Ovary (tissue), 9 donors: ENCODE results near the gene RTKN. TPM values are rescaled to one million over a fixed set of nuclear protein-coding genes. Genes with fewer than 3 reads are reported as not detected.

Source experiments
- DNase-seq, 5 donors: peaks; one replicate each; pipeline ENCODE4 v3.0.0-alpha.2; 2019 to 2020
- H3K27ac ChIP-seq, 2 donors: fragments of 200-600 bp; one replicate each; pipeline versions ENCODE4 v1.5.1 to v1.8.0; 2019 to 2022
- H3K27me3 ChIP-seq: fragments of 200-600 bp; one replicate; pipeline ENCODE4 v1.8.0; 2022
- H3K36me3 ChIP-seq: fragments of 200-600 bp; sonication (generic); one replicate; pipeline ENCODE4 v1.5.1; 2019
- H3K4me1 ChIP-seq: one replicate; pipeline ENCODE4 v1.8.1; 2013; ENCODE audit warnings: mild to moderate bottlenecking, moderate library complexity; ENCODE audit not compliant: insufficient read depth
- H3K4me3 ChIP-seq: fragments of 200-600 bp; sonication (generic); one replicate; pipeline ENCODE4 v1.5.1; 2017
- H3K9me3 ChIP-seq, 2 donors: fragments of 200-600 bp in 1 of 2; sonication (generic) in 1 of 2; one replicate each; pipeline versions ENCODE4 v1.5.1 to v1.8.1; 2013 to 2019; ENCODE audit warnings: mild to moderate bottlenecking in 1 of 2, moderate library complexity in 1 of 2
- EP300 ChIP-seq: sonication (generic); formaldehyde crosslinking; IDR thresholded peaks from one replicate; pipeline ENCODE4 v1.6.1; 2017; ENCODE audit warnings: antibody characterized with exemption
- POLR2A ChIP-seq: fragments of 450-650 bp; IDR thresholded peaks from one replicate; pipeline ENCODE4 v1.6.1; 2017; ENCODE audit warnings: antibody characterized with exemption, mild to moderate bottlenecking, moderate library complexity
- WGBS, 3 donors: extraction: QIAGEN DNeasy Blood & Tissue Kit in 1 of 3; methylation state at CpG; one replicate each; pipeline versions ENCODE4 v1.1.5 to v1.1.7; 2013 to 2017; 5-methylcytosine and 5-hydroxymethylcytosine counted together
- intact Hi-C, 4 donors: fragments of 100-400 bp; cut with DNase I; formaldehyde crosslinking; loops; one replicate each; pipeline versions ENCODE4 v1.11.0 to v1.15.1; 2022 to 2023
- polyA plus RNA-seq, 2 donors: library from polyadenylated mRNA; stranded (reverse); fragments of 200-250 nt in 1 of 2; fragments of 350-450 nt in 1 of 2; fragmentation: Illumina TruSeq in 1 of 2; extraction: RNeasy Lipid Tissue Mini Kit (QIAGEN cat#74804) in 1 of 2; gene quantifications; one replicate each; pipeline ENCODE4 v1.2.3, GENCODE V29; 2013 to 2014
- total RNA-seq, 7 donors: library from RNA; depleted of rRNA in 2 of 7; stranded (reverse); fragments of >200 nt in 2 of 7; fragmentation: NEBNext Ultra II Directional in 3 of 7; extraction: Animal tissue kit (Norgen Biotek cat#: 25700) in 3 of 7; gene quantifications; one replicate each; pipeline versions ENCODE4 v1.1.0 to v1.2.4, GENCODE V29; 2016 to 2023
- TF ChIP-seq, protein P1 (sequence below), 3 donors: fragments of 450-650 bp in 2 of 3; fragments of 200-600 bp in 1 of 3; IDR thresholded peaks; one replicate each; pipeline versions ENCODE4 v1.5.1 to v1.8.0; 2016 to 2022; ENCODE audit warnings: antibody characterized with exemption in 3 of 3, mild to moderate bottlenecking in 1 of 3
- donor health status: DM: no; HTN: no; CAD: no; lungs with moderate emphysema.
- donor health status: DM: no; HTN: no; CAD: no.
- donor health status: Bipolar disorder and iron deficiency.
- donor health status: DM: yes; HTN: yes; CAD: no.
- donor health status: DM: no; HTN: no; CAD: no.
- donor health status: DM: yes; HTN: yes; CAD: no.

The RTKN gene
- total and polyA plus RNA-seq, 9 donors: 1.6 to 30.9 (median 11.5) TPM

DNA sequence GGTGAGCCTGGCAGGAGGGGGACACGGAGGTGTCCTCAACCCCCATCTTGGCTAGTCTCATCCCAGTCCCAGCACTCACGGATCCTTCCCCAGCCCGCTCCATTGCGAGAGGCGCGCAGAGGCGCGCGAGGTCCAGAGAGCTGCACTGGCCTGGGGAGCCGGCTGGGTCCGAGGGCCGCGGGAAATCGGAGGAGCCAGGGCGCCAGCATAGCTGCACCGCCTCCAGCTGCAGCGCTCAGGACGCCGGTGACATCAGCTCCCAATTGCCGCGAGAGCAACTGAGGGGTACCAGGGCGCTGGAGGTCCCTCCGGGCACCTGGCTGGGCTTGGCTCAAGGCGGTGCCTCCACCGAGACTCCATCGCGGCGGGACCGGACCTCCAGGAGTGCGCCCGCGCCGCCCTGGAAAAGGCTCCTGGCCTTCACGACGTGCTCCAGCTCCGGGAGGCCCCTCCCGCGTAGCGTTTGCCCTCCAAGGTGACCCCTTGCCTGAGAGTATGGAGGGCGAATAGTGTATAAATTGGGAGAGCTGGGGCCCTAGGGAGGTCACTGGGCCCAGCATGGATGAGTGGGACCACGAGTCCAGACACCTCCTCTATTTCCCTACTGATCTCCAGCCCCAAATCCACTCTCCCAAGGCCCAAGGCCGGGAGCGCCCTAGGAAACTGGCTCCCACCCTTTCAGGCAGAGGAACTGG lies 5.5 kb downstream of the RTKN start:
- TF ChIP-seq, protein P1, sequence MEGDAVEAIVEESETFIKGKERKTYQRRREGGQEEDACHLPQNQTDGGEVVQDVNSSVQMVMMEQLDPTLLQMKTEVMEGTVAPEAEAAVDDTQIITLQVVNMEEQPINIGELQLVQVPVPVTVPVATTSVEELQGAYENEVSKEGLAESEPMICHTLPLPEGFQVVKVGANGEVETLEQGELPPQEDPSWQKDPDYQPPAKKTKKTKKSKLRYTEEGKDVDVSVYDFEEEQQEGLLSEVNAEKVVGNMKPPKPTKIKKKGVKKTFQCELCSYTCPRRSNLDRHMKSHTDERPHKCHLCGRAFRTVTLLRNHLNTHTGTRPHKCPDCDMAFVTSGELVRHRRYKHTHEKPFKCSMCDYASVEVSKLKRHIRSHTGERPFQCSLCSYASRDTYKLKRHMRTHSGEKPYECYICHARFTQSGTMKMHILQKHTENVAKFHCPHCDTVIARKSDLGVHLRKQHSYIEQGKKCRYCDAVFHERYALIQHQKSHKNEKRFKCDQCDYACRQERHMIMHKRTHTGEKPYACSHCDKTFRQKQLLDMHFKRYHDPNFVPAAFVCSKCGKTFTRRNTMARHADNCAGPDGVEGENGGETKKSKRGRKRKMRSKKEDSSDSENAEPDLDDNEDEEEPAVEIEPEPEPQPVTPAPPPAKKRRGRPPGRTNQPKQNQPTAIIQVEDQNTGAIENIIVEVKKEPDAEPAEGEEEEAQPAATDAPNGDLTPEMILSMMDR (IDR thresholded peaks at IDR 0.05): no peak
- TF ChIP-seq EP300 (no peak), POLR2A (no peak)
- no peaks in the 10 kb centered on the region for H3K9me3 ChIP-seq
- intact Hi-C loops: no loop called here
- no peaks in the 10 kb centered on the region for H3K27me3 ChIP-seq
- WGBS, 3 donors: 70 to 71% (median 71%) methylated on average over 43 of the region's 43 CpGs
- no peak overlapping the region for H3K27ac ChIP-seq
- H3K4me3 ChIP-seq: no peak overlapping the region
- DNase-seq: no peak
- no peaks in the 10 kb centered on the region for H3K36me3 ChIP-seq
- peaks cover 7% of the 10 kb centered on the region for H3K4me1 ChIP-seq

DNA sequence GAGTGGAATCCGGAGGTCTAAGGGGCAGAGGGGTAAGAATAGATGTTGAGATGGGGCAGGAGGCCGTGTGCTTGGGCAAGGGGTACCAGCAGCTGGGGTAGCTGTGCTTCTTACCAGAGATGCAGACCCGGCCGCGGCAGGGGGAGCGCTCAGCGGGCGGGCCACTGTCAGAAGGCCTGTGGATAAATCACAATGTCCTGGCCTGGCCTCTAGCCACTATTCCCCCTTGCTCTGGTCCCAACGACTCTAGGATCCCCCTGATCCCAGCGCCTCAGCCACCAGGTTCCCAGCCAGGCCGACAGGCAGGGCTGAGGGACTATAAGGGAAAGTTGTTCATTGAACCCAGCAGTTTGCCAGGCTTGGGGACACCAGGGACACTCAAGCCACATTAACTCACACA lies 11.2 kb downstream of the RTKN start:
- WGBS, 3 donors: 81 to 90% (median 82%) methylated on average over 11 of the region's 11 CpGs
- no peak for TF ChIP-seq POLR2A
- TF ChIP-seq, protein P1 (IDR thresholded peaks at IDR 0.05): no peak
- TF ChIP-seq EP300: no peak
- no peaks in the 10 kb centered on the region for H3K4me1 ChIP-seq
- intact Hi-C loops: no loop called here
- no peaks in the 10 kb centered on the region for H3K27me3 ChIP-seq
- H3K9me3 ChIP-seq: no peaks in the 10 kb centered on the region
- H3K27ac ChIP-seq: no peak overlapping the region
- no peak overlapping the region for H3K4me3 ChIP-seq
- no peaks in the 10 kb centered on the region for H3K36me3 ChIP-seq
- DNase-seq: no peak

DNA sequence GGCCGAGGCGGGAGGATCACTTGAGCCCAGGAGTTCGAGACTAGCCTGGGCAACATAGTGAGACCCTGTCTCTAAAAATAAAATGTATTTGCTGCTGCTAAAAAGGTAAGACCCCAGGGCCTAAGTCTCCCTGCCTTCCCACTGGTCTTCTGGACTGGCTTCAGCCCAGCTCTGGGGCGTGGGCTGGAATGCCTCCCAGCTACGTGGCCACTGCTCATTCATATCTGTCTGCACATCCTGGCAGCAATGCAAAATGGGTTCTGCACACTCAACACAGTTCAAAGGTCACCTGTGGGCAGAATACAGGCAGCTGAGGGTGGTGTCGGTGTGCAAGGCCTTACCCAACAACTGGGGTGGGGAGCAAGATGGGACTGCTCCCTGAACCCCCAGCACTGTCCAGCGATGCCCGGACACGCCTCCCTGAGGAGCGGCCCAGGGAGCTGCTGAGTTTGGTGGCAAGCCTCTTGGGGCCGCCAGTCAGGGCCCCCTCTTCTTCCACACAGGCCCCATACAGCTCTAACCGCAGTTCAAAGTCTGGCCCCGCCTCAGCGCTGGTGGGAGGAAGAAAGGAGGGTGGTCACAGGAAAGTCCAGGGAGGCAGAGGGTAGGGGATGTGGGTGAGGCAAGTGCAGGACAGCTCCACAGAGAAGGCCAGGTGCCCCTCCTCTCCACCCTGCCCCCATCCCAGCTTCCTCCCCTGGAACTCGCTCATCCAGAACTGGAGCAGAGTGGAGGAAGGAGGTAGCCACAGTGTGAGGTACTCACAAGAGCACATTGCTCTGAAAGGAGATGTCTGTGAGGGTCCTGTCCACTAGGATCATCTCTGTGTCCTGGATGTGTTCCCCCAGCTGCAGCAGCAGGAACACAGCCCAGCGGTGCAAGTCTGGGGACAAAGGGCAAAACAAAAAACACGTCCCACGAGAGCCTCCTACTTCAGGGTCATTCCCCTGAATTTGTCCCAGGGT lies 12.0 kb downstream of the RTKN start:
- 80 to 83% (median 82%) methylated on average over 18 of the region's 18 CpGs for WGBS, 3 donors
- DNase-seq: no peak
- intact Hi-C loops: no loop called here
- Histone ChIP-seq H3K27ac (no peak overlapping the region), H3K4me3 (no peak overlapping the region), H3K9me3 (no peaks in the 10 kb centered on the region), H3K36me3 (no peaks in the 10 kb centered on the region), H3K27me3 (no peaks in the 10 kb centered on the region), H3K4me1 (no peaks in the 10 kb centered on the region)
- TF ChIP-seq, protein P1 (IDR thresholded peaks at IDR 0.05): no peak
- TF ChIP-seq POLR2A (no peak), EP300 (no peak)

DNA sequence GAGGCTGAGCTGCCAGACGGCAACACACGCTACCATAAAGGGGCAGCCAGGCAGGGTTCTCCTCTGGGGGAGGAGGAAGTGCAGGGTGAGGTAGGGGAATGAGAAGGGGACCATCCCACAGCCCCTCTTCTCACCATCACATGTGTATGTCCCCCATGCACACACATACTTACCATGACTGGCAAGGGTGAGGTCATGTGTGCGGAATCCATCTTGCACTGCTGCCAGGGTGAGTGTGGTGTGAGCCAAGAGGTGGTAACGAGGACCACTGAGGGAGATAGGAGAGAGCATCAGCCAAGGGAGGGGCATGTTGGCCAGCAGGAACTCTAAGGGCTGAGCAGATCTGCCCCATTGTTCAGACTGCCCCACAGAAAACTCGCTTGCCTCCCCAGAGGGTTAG lies 13.1 kb downstream of the RTKN start:
- 72 to 78% (median 77%) methylated on average over 5 of the region's 5 CpGs for WGBS, 3 donors
- no peak for DNase-seq
- H3K36me3 ChIP-seq: no peaks in the 10 kb centered on the region

More for the DNA sequence above, 13.1 kb downstream of the RTKN start:
- intact Hi-C loops: no loop called here
- Histone ChIP-seq H3K27me3 (no peaks in the 10 kb centered on the region), H3K27ac (no peak overlapping the region), H3K9me3 (no peaks in the 10 kb centered on the region), H3K4me1 (no peaks in the 10 kb centered on the region), H3K4me3 (no peak overlapping the region)
- TF ChIP-seq, protein P1 (IDR thresholded peaks at IDR 0.05): no peak
- TF ChIP-seq POLR2A: no peak
- TF ChIP-seq EP300: no peak
